ENCODE results near the gene E2F6. TPM values are rescaled to one million over a fixed set of nuclear protein-coding genes. Genes with fewer than 3 reads are reported as not detected.

The E2F6 gene
- total and polyA plus RNA-seq, 2 of the 4 experiments (the other 2 are of a cell fraction) = 8.2 to 10.9 TPM

- Histone ChIP-seq H3K27me3 (ENCODE audit: control insufficient read depth, insufficient read depth, low read length) (no peaks in the 10 kb centered on the region), H3K18ac (ENCODE audit: low read depth, low read length) (no peak overlapping the region), H3K4me3 (ENCODE audit: insufficient read depth, low read depth, low read length) (no peak overlapping the region), H2AFZ (replicated peaks; ENCODE audit: low read length, poor library complexity) (no peak overlapping the region), H3K79me1 (ENCODE audit: low read depth in 1 of 2, low read length in 2 of 2) (0 out of 4 replicates have a peak, but pooled peaks cover 0 to under 1% of the 10 kb centered on the region in 2 experiments), H2AK5ac (ENCODE audit: low read depth, low read length) (no peak overlapping the region; the same call in 1 of the 2 replicates), H2BK5ac (ENCODE audit: low read depth, low read length, poor library complexity, severe bottlenecking) (no peak overlapping the region), H2BK20ac (ENCODE audit: low read depth, low read length) (no peak overlapping the region; the same call in 1 of the 2 replicates), H2BK15ac (ENCODE audit: low read depth, low read length) (no peak overlapping the region), H3K9me3 (ENCODE audit: control insufficient read depth, insufficient read depth, low read length) (no peaks in the 10 kb centered on the region), H4K8ac (ENCODE audit: low read depth in 2 of 2, low read length in 2 of 2) (no peak overlapping the region), H3K4me1 (ENCODE audit: control insufficient read depth, insufficient read depth, low read length) (peaks cover 8% of the 10 kb centered on the region), H2BK120ac (ENCODE audit: low read depth, low read length) (no peak overlapping the region), H2AK9ac (replicated peaks; ENCODE audit: low read depth, low read length, poor library complexity) (no peak overlapping the region), H3K4ac (ENCODE audit: low read depth, low read length) (no peak overlapping the region), H3K14ac (replicated peaks; ENCODE audit: low read depth, low read length) (no peak overlapping the region), H3K9me1 (ENCODE audit: insufficient read depth, low read length) (peaks cover 12% of the 10 kb centered on the region), H4K20me1 (ENCODE audit: insufficient read depth, low read length) (no peaks in the 10 kb centered on the region), H3K4me2 (ENCODE audit: low read depth, low read length) (no peak overlapping the region), H3K36me3 (ENCODE audit: control insufficient read depth, insufficient read depth, low read length) (no peaks in the 10 kb centered on the region), H4K91ac (ENCODE audit: insufficient read depth, low read depth, low read length) (no peak overlapping the region), H3K9ac (ENCODE audit: low read depth, low read length) (no peak overlapping the region), H3K27ac (ENCODE audit: insufficient read depth, low read length) (no peak overlapping the region), H4K5ac (ENCODE audit: low read depth, low read length) (no peak overlapping the region), H3K56ac (ENCODE audit: extremely low read depth, insufficient read depth, low read length) (no peak overlapping the region), H3K23ac (ENCODE audit: low read depth, low read length) (no peak overlapping the region)
- ChIA-PET POLR2A (ENCODE audit: unreplicated experiment) (no interaction called here), CTCF (no interaction called here)
- intact Hi-C loops (cut with micrococcal nuclease) (no loop called here), dilution Hi-C loops (cut with HindIII; ENCODE audit: low sequenced_read_pairs, unreplicated experiment) (no loop called here), in situ Hi-C loops (cut with MboI; ENCODE audit: low sequenced_read_pairs) (no loop called here)
- no peak for ATAC-seq (ENCODE audit: low read depth)
- DNase-seq = no peak
- no TSS peak for BruUV-seq (replicated peaks)
- WGBS, 2 experiments (ENCODE audit: extremely low coverage in 2 of 2, insufficient read length in 1 of 2) = no CpG with 5 or more reads among the region's 9 CpGs
- TF ChIP-seq MAZ (IDR thresholded peaks at IDR 0.05; ENCODE audit: borderline replicate concordance, low read depth, low read length) = no peak
These were observed 63.5 kb downstream of the E2F6 start for GRCh38 chr2:11402436-11402835.
